Astrocyte of the cerebellum (primary cell): Measurements from ENCODE around the gene RAC3.
A peak's percentile ranks its signal among the peaks of the same experiment; 100 is the strongest.

Experiments
- DNase-seq: peaks from one replicate; pipeline ENCODE4 v3.0.0-alpha.2; 2011; ENCODE audit warnings: low read depth
- H3K4me3 ChIP-seq: 2 replicates; pipeline ENCODE4 v1.5.1; 2011; ENCODE audit warnings: mild to moderate bottlenecking, low read depth, low read length, moderate library complexity
- in situ Hi-C: cut with HindIII; loops from 2 replicates; pipeline ENCODE4 v1.10.0; 2017; ENCODE audit warnings: low sequenced_read_pairs
- TF ChIP-seq, protein P1 (sequence below): IDR thresholded peaks from 2 replicates; pipeline ENCODE4 v1.5.1; 2012; ENCODE audit warnings: low read length, low read depth, moderate library complexity, mild to moderate bottlenecking; ENCODE audit errors: missing control alignments

RAC3 gene

DNA sequence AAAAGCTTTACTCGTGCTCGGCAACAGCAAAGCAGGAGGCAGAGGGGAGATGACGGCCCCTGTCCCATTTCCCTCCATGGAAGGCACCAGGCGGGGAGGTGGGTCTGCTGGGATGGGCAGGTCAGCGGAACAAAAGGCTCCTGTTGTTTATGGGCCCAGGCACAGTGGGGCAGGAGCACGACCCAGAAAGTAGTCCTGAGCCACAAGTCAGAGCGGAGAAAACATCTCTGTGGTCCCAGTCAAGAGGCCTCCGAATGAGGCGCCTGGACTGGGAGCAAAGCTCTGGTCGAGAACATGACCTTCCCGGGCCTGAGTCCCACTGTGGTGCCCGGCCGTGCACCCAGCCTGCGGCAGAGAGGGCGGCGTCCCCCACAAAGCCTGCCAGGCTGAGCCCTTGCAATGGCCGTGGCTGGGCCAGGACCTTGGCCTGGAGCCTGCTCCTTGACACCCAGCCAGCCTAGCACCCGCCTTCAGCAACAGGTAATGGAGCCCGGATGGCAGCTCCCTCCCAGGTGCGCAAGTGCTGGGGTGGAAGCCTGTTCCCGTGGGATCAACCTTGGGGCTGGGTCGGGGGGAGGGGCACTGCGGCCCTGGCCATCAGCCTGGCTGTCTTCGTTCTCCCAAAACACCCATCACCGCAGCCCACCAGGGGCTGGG is 16.6 kb downstream of the RAC3 start:
- in situ Hi-C loops: no loop called here
- H3K4me3 ChIP-seq: no peak overlapping the region
- TF ChIP-seq, protein P1, sequence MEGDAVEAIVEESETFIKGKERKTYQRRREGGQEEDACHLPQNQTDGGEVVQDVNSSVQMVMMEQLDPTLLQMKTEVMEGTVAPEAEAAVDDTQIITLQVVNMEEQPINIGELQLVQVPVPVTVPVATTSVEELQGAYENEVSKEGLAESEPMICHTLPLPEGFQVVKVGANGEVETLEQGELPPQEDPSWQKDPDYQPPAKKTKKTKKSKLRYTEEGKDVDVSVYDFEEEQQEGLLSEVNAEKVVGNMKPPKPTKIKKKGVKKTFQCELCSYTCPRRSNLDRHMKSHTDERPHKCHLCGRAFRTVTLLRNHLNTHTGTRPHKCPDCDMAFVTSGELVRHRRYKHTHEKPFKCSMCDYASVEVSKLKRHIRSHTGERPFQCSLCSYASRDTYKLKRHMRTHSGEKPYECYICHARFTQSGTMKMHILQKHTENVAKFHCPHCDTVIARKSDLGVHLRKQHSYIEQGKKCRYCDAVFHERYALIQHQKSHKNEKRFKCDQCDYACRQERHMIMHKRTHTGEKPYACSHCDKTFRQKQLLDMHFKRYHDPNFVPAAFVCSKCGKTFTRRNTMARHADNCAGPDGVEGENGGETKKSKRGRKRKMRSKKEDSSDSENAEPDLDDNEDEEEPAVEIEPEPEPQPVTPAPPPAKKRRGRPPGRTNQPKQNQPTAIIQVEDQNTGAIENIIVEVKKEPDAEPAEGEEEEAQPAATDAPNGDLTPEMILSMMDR: no peak
- DNase-seq: no peak

DNA sequence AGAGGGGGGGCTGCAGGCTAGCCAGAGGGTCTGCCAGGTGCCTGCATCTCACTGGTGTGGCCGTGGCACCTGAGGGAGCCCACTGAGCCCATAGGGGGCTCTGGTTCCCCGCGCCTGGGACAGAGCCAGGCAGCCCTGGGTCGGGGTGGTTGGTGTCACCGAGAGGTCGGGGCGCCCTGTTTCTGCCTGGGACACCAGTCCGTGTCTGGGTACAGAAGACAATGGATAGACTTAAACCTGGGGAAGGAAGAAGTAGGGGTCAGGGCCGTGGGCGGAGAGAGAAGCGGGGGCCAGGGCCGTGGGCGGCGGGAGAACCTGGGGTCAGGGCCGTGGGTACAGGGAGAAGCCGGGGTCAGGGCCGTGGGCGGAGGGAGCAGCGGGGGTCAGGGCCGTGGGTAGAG is 17.1 kb downstream of the RAC3 start:
- no peak overlapping the region for H3K4me3 ChIP-seq
- in situ Hi-C loops: no loop called here
- DNase-seq: no peak
- TF ChIP-seq, protein P1: no peak

DNA sequence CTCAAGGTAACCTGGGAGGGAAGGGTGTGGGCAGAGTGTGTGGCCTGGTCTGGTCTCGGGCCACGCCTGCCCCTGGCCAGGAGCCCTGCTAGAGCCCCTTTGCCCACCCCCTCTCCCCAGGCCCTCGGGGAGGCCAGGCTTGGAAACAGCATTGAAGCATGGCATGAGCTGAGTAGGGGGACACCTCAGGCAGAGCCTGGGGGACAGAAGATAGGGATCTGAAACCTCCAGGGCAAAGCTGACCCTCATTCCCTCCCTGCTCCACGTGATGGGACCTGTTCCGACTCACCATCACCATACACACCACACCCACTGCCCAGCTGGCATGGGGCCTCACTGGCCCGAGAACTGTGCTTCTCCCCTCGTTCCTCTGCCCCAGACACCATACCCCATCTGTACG is 17.6 kb downstream of the RAC3 start:
- in situ Hi-C loops: no loop called here
- TF ChIP-seq, protein P1: no peak
- no peak for DNase-seq
- H3K4me3 ChIP-seq: no peak overlapping the region

DNA sequence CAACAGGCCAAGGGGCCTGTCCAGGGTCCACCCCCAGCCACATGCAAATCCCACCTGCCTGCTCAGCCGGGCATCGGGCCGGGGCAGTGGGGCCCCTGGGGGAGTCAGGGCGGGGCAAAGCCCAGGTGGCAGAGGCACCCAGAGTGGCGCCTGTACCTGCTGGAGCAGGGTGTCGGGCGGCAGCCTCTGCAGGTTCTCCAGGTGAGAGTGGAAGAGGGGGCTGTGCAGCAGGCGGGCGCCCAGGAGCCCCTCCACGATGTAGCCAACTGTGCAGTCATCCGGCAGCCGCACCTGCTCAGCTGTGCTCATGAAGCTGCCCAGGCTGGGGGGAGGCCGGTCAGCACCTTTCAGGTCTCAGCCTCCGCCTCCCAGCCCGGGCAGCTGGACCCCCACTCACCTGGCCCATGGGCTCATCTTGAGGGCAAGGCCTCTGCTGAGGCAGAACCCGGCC is 18.1 kb downstream of the RAC3 start:
- TF ChIP-seq, protein P1: no peak
- DNase-seq: no peak
- in situ Hi-C loops: no loop called here
- no peak overlapping the region for H3K4me3 ChIP-seq

DNA sequence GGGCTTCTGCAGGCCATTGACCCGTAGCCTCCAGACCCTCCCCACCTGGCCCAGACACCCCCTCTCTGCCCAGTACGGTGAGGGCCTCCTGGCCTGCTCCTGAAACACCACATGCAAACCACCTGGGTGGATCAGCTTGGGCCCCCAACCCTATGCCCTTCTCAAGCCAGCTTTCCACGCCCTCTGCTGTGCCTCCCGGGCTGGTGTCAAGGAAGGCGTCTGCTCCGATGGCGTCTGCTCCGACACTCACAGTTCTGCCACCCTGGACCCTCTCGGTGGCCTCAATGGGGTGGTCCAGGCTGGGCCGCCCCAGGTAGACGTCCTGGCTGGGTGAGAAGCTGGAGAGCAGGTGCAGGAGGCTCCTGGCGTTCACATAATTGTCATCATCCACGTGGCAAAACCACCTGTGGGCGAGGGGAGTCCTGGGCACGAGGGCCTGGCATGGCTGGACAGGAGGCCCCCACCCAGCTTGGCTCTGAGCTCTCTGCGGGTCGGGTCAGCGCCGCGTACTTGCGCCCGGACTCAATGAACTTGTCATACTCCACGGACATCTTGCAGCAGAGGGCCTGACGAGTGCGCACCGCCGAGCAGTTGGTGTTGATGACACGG is 18.8 kb downstream of the RAC3 start:
- TF ChIP-seq, protein P1: no peak
- in situ Hi-C loops: no loop called here
- peak overlapping the region; percentile 76 for H3K4me3 ChIP-seq
- DNase-seq: no peak

DNA sequence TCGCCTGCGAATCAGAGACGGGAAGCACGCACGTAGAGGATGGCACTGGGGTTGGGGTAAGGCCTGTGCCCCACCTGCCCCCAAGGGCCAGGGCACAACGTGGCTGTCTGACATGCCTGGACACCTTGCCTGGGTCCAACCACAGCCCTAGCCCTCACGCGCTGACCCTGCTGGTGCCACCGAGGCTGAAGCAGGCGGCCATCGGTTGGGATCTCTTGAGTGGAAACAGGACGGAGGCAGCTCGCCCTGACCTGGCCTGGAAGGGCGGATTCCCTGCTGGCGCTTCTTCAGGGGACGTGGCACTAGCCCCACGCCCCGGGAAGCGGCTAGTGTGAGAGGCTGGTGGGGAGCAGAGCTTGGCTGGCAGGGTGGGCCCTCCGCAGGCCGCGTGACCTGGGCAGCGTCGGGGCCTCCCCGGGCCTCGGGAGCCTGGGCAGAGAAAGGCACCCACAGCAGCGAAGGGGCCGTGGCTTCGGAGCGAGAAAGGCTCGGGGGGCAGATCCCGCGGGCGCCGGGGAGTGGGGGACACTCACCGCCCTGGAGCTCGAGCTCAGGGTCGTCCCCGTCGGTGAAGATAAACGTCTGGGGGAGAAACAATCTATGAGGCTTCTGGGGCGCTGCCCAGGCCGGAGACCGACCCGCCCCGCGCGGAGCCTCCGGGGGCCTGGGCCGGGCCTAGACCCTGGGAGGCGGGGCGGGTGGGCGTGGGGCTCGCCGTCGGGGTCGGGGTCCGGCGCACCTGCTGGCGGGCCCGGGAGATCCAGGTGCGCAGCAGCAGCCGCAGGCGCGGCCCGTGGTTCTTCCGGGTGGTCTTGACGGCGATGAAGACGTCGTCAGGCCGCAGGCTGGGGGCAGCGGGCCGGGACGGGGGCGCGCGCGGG is 19.5 kb downstream of the RAC3 start:
- H3K4me3 ChIP-seq: peak overlapping the region; percentile 76
- DNase-seq: no peak

More for the DNA sequence above, 19.5 kb downstream of the RAC3 start:
- in situ Hi-C loops: no loop called here
- TF ChIP-seq, protein P1: no peak
